PC-3 (cell line): ENCODE data around the gene C4orf17. TPM values are rescaled to one million over a fixed set of nuclear protein-coding genes. Genes with fewer than 3 reads are reported as not detected.

Source experiments
- ATAC-seq: fragments of 200-7000 bp; cut with Tn5 transposase; 2 replicates; pipeline ENCODE4 v1.9.1; 2020; ENCODE audit warnings: mild to moderate bottlenecking, moderate library complexity
- BruUV-seq: library from RNA; stranded (reverse); fragments of 400-500 nt; replicated peaks from 2 replicates; lab custom pipeline; 2021; lab: Mats Ljungman, UMichigan
- CTCF ChIA-PET: fragments of 300-600 bp; sonication (Branson Sonifier 250); formaldehyde crosslinking; loops from one replicate; lab custom pipeline; 2022; ENCODE audit warnings: antibody characterized with exemption; lab: Charles Lee
- POLR2A ChIA-PET: fragments of 300-600 bp; sonication (Branson Sonifier 250); formaldehyde crosslinking; loops from one replicate; lab custom pipeline; 2022; ENCODE audit warnings: antibody characterized with exemption; ENCODE audit not compliant: unreplicated experiment; lab: Charles Lee
- DNase-seq: peaks from one replicate; pipeline ENCODE4 v3.0.0-alpha.2; 2015
- H2AFZ ChIP-seq: fragments of 300-600 bp; sonication (generic); 2 replicates; pipeline ENCODE4 v1.6.0; 2016; ENCODE audit warnings: antibody characterized with exemption, low read length
- H3F3A ChIP-seq: fragments of 300-600 bp; sonication (generic); one replicate; pipeline ENCODE4 v1.6.0; 2017; ENCODE audit warnings: antibody characterized with exemption, low read length, control low read depth, mild to moderate bottlenecking; ENCODE audit not compliant: unreplicated experiment
- H3K27ac ChIP-seq: fragments of 300-600 bp; sonication (generic); 2 replicates; pipeline ENCODE4 v1.5.1; 2016; ENCODE audit warnings: mild to moderate bottlenecking, low read length
- H3K27me3 ChIP-seq: fragments of 300-600 bp; sonication (generic); 2 replicates; pipeline ENCODE4 v1.6.1; 2016; ENCODE audit warnings: low read length, mixed read lengths
- H3K36me3 ChIP-seq: fragments of 300-600 bp; sonication (generic); 2 replicates; pipeline ENCODE4 v1.6.1; 2016; ENCODE audit warnings: low read depth, mixed run types, low read length, mixed read lengths
- H3K4me1 ChIP-seq: fragments of 300-600 bp; sonication (generic); 2 replicates; pipeline ENCODE4 v1.5.1; 2016; ENCODE audit warnings: low read length; ENCODE audit not compliant: insufficient read depth
- H3K4me2 ChIP-seq: fragments of 300-600 bp; sonication (generic); 2 replicates; pipeline ENCODE4 v1.6.0; 2016; ENCODE audit warnings: low read length
- H3K4me3 ChIP-seq: fragments of 300-600 bp; sonication (generic); 2 replicates; pipeline ENCODE4 v1.5.1; 2016; ENCODE audit warnings: mild to moderate bottlenecking, low read length, mixed read lengths
- H3K79me2 ChIP-seq: fragments of 300-600 bp; sonication (generic); 2 replicates; pipeline ENCODE4 v1.6.1; 2017; ENCODE audit warnings: low read length, mixed read lengths
- H3K9ac ChIP-seq: fragments of 300-600 bp; sonication (generic); 2 replicates; pipeline ENCODE4 v1.6.0; 2016; ENCODE audit warnings: mild to moderate bottlenecking, low read length
- H3K9me2 ChIP-seq: fragments of 300-600 bp; sonication (generic); replicated peaks from 2 replicates; pipeline ENCODE4 v1.6.1; 2016; ENCODE audit warnings: mixed run types, low read length, mixed read lengths
- H3K9me3 ChIP-seq: fragments of 300-600 bp; sonication (generic); 2 replicates; pipeline ENCODE4 v1.6.1; 2016; ENCODE audit warnings: low read length, mixed read lengths
- H4K20me1 ChIP-seq: fragments of 300-600 bp; sonication (generic); 2 replicates; pipeline ENCODE4 v1.6.1; 2016; ENCODE audit warnings: low read length, mixed read lengths
- CTCF ChIP-seq: fragments of 300-600 bp; sonication (generic); conservative IDR thresholded peaks from 2 replicates; pipeline ENCODE4 v1.5.1; 2017; ENCODE audit warnings: antibody characterized with exemption, low read depth, mild to moderate bottlenecking, low read length
- EZH2 ChIP-seq: fragments of 300-600 bp; sonication (generic); IDR thresholded peaks from one replicate; pipeline ENCODE4 v1.6.1; 2017; ENCODE audit warnings: antibody characterized with exemption, mild to moderate bottlenecking, low read length; ENCODE audit not compliant: unreplicated experiment
- EZH2phosphoT487 ChIP-seq: fragments of 300-600 bp; sonication (generic); IDR thresholded peaks from 2 replicates; pipeline ENCODE4 v1.6.1; 2018; ENCODE audit warnings: mild to moderate bottlenecking, antibody characterized with exemption, low read length, borderline replicate concordance
- intact Hi-C: fragments of 100-400 bp; cut with micrococcal nuclease; formaldehyde crosslinking; loops from 2 replicates; pipeline ENCODE4 v1.9.0; 2023
- total RNA-seq: library from RNA; depleted of rRNA; stranded (reverse); fragments of >200 nt; gene quantifications from 2 replicates; pipeline ENCODE4 v1.2.3, GENCODE V29; 2014

C4orf17 gene
- total RNA-seq, 1 experiment from 2014 or later, result not detected

DNA sequence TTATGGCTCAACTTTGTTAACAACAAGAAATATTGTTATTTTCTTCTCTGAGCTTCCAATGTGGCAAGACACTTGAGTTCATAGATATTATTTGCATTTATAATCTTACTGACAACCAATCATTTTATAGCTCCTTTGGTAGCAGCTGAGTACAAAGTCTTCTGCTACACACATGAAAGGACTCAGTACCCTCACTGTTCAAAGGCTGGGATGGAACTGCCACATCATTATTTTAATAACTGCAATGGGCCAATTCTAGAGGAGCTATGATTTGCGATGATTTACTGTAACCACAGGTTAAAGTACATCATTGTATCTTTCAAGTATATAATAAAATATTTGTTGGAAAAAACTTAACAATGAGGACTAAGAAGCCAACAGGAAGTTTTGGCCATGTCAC is 74.7 kb downstream of the C4orf17 start:
- CTCF ChIA-PET, result no interaction called here
- Histone ChIP-seq H3K4me1 (peaks cover 26% of the 10 kb centered on the region), H3K4me2 (no peak overlapping the region)

GRCh38 chr4:99586322-99586721 is 75.5 kb downstream of the C4orf17 start:
- no peak overlapping the region for H3K4me3 ChIP-seq
- H3K9me3 ChIP-seq, result no peaks in the 10 kb centered on the region
- BruUV-seq, result no TSS peak
- H3K9ac ChIP-seq, result no peak overlapping the region
- no peaks in the 10 kb centered on the region for H3K79me2 ChIP-seq
- no peaks in the 10 kb centered on the region for H4K20me1 ChIP-seq
- peaks cover 11% of the 10 kb centered on the region; the same call in 1 of the 2 replicates for H3K27me3 ChIP-seq
- peak overlapping the region; percentile 55 for H3K4me2 ChIP-seq
- CTCF ChIA-PET, result no interaction called here
- H3K4me1 ChIP-seq, result peaks cover 27% of the 10 kb centered on the region
- intact Hi-C loops, result no loop called here
- DNase-seq (peak; percentile 71), ATAC-seq (peak; percentile 96)
- POLR2A ChIA-PET, result no interaction called here
- no peaks in the 10 kb centered on the region for H3K9me2 ChIP-seq
- H3F3A ChIP-seq, result peaks cover 8% of the 10 kb centered on the region
- no peak overlapping the region for H2AFZ ChIP-seq
- no peaks in the 10 kb centered on the region for H3K36me3 ChIP-seq
- TF ChIP-seq EZH2, result no peak
- peak overlapping the region; percentile 72 for H3K27ac ChIP-seq

More for the DNA sequence above, 74.7 kb downstream of the C4orf17 start:
- no peaks in the 10 kb centered on the region for H4K20me1 ChIP-seq
- H3K36me3 ChIP-seq, result no peaks in the 10 kb centered on the region
- no TSS peak for BruUV-seq
- intact Hi-C loops, result no loop called here
- H3K27me3 ChIP-seq, result peaks cover 12% of the 10 kb centered on the region; the same call in 1 of the 2 replicates
- H3K27ac ChIP-seq, result no peak overlapping the region
- DNase-seq, result no peak
- POLR2A ChIA-PET, result no interaction called here
- H3K9me3 ChIP-seq, result no peaks in the 10 kb centered on the region
- peaks cover 8% of the 10 kb centered on the region for H3F3A ChIP-seq
- no peak overlapping the region for H3K9ac ChIP-seq
- no peaks in the 10 kb centered on the region for H3K9me2 ChIP-seq
- no peak overlapping the region for H2AFZ ChIP-seq
- no peak for ATAC-seq
- TF ChIP-seq CTCF (no peak), EZH2 (no peak)
- no peak overlapping the region for H3K4me3 ChIP-seq
- no peaks in the 10 kb centered on the region for H3K79me2 ChIP-seq

GRCh38 chr4:99586797-99587196 is 76.0 kb downstream of the C4orf17 start:
- Histone ChIP-seq H3K9me3 (no peaks in the 10 kb centered on the region), H3K27ac (peak overlapping the region; percentile 72), H3K9ac (no peak overlapping the region), H3K4me3 (peak overlapping the region; percentile 9; the same call in 1 of the 2 replicates), H3K79me2 (no peaks in the 10 kb centered on the region), H4K20me1 (no peaks in the 10 kb centered on the region), H3K4me2 (peak overlapping the region; percentile 52), H3K27me3 (peaks cover 6% of the 10 kb centered on the region; the same call in 1 of the 2 replicates), H3K9me2 (no peaks in the 10 kb centered on the region), H3K36me3 (no peaks in the 10 kb centered on the region), H3F3A (peaks cover 8% of the 10 kb centered on the region), H3K4me1 (peaks cover 31% of the 10 kb centered on the region), H2AFZ (no peak overlapping the region)
- CTCF ChIA-PET, result no interaction called here
- BruUV-seq, result no TSS peak
- POLR2A ChIA-PET, result no interaction called here
- ATAC-seq, result peak; percentile 41; the same call in 1 of the 2 replicates
- TF ChIP-seq CTCF, result no peak
- TF ChIP-seq EZH2, result no peak
- no peak for TF ChIP-seq EZH2phosphoT487
- intact Hi-C loops, result no loop called here
- no peak for DNase-seq
